Vagina (tissue), 2 donors: ENCODE results near the gene ZNF521. TPM values are rescaled to one million over a fixed set of nuclear protein-coding genes. Genes with fewer than 3 reads are reported as not detected.
A peak's percentile ranks its signal among the peaks of the same experiment; 100 is the strongest.

Source experiments
- DNase-seq, 2 donors: peaks; one replicate each; pipeline ENCODE4 v3.0.0-alpha.2; 2017; ENCODE audit errors: extremely low spot score in 2 of 2
- H3K27ac ChIP-seq: fragments of 200-600 bp; sonication (generic); one replicate; pipeline ENCODE4 v1.5.1; 2019
- H3K27me3 ChIP-seq: fragments of 200-600 bp; sonication (generic); one replicate; pipeline ENCODE4 v1.5.1; 2019
- H3K36me3 ChIP-seq, 2 donors: fragments of 200-600 bp; sonication (generic); one replicate each; pipeline ENCODE4 v1.5.1; 2017 to 2019
- H3K4me1 ChIP-seq: fragments of 200-600 bp; sonication (generic); one replicate; pipeline ENCODE4 v1.5.1; 2019
- H3K4me3 ChIP-seq, 2 donors: fragments of 200-600 bp; sonication (generic); 1 replicate in 1 of 2; 2 replicates in 1 of 2; pipeline ENCODE4 v1.5.1; 2016 to 2019
- H3K9me3 ChIP-seq: fragments of 200-600 bp; sonication (generic); one replicate; pipeline ENCODE4 v1.5.1; 2019
- CTCF ChIP-seq, 3 experiments: fragments of 450-650 bp in 2 of 3; fragments of 200-600 bp in 1 of 3; sonication (generic) in 1 of 3; IDR thresholded peaks; one replicate each; pipeline ENCODE4 v1.5.1; 2017 to 2019; ENCODE audit warnings: antibody characterized with exemption in 3 of 3, mild to moderate bottlenecking in 2 of 3, moderate library complexity in 2 of 3
- POLR2A ChIP-seq, 2 donors: fragments of 450-650 bp; IDR thresholded peaks; one replicate each; pipeline ENCODE4 v1.6.1; 2017; ENCODE audit warnings: antibody characterized with exemption in 2 of 2, mild to moderate bottlenecking in 2 of 2, moderate library complexity in 2 of 2
- POLR2AphosphoS5 ChIP-seq, 2 donors: sonication (generic); formaldehyde crosslinking; IDR thresholded peaks; one replicate each; pipeline ENCODE4 v1.9.0; 2017; ENCODE audit warnings: antibody characterized with exemption in 2 of 2, mild to moderate bottlenecking in 2 of 2, low read depth in 1 of 2; ENCODE audit not compliant: insufficient read depth in 1 of 2
- intact Hi-C: fragments of 100-400 bp; cut with DNase I; formaldehyde crosslinking; loops from one replicate; pipeline ENCODE4 v1.15.1; 2023
- total RNA-seq: library from RNA; depleted of rRNA; stranded (reverse); fragments of >200 nt; gene quantifications from one replicate; pipeline ENCODE4 v1.2.3, GENCODE V29; 2016

The ZNF521 gene
- total RNA-seq, 1 donor from 2014 or later, result 18.7 TPM

GRCh38 chr18:25299426-25300300, 52.3 kb downstream of the ZNF521 start:
- H3K27ac ChIP-seq, result peak overlapping the region; percentile 4
- DNase-seq, result no peak
- H3K4me3 ChIP-seq, result no peak overlapping the region

GRCh38 chr18:25298853-25299274, 53.1 kb downstream of the ZNF521 start:
- Histone ChIP-seq H3K4me3 (no peak overlapping the region), H3K36me3 (no peaks in the 10 kb centered on the region), H3K4me1 (peaks cover 16% of the 10 kb centered on the region), H3K27ac (peak overlapping the region; percentile 33), H3K9me3 (no peaks in the 10 kb centered on the region), H3K27me3 (no peaks in the 10 kb centered on the region)
- no peak for DNase-seq
- intact Hi-C loops, result no loop called here
- TF ChIP-seq POLR2AphosphoS5 (IDR thresholded peaks at IDR 0.05; ENCODE audit: insufficient read depth in 1 of 2, low read depth in 1 of 2) (peak in 1 of 2 donors; percentile 65), CTCF (IDR thresholded peaks at IDR 0.05) (no peak)

More at GRCh38 chr18:25299426-25300300, 52.3 kb downstream of the ZNF521 start:
- intact Hi-C loops, result no loop called here
- Histone ChIP-seq H3K9me3 (no peaks in the 10 kb centered on the region), H3K4me1 (peaks cover 16% of the 10 kb centered on the region), H3K27me3 (no peaks in the 10 kb centered on the region), H3K36me3 (no peaks in the 10 kb centered on the region)
- TF ChIP-seq CTCF (IDR thresholded peaks at IDR 0.05) (no peak), POLR2AphosphoS5 (IDR thresholded peaks at IDR 0.05; ENCODE audit: insufficient read depth in 1 of 2, low read depth in 1 of 2) (no peak), POLR2A (IDR thresholded peaks at IDR 0.05) (no peak)

- no peak for TF ChIP-seq POLR2AphosphoS5 (IDR thresholded peaks at IDR 0.05; ENCODE audit: insufficient read depth in 1 of 2, low read depth in 1 of 2)
- no peak for TF ChIP-seq POLR2A (IDR thresholded peaks at IDR 0.05)
- no peak for TF ChIP-seq CTCF (IDR thresholded peaks at IDR 0.05)
- Histone ChIP-seq H3K4me3 (no peak overlapping the region), H3K27ac (no peak overlapping the region), H3K36me3 (no peaks in the 10 kb centered on the region), H3K4me1 (peaks cover 16% of the 10 kb centered on the region), H3K27me3 (no peaks in the 10 kb centered on the region), H3K9me3 (no peaks in the 10 kb centered on the region)
- intact Hi-C loops, result no loop called here
- no peak for DNase-seq
These were observed 56.3 kb downstream of the ZNF521 start for GRCh38 chr18:25295624-25296138.

- H3K27ac ChIP-seq, result no peak overlapping the region
- TF ChIP-seq POLR2A (IDR thresholded peaks at IDR 0.05) (no peak), POLR2AphosphoS5 (IDR thresholded peaks at IDR 0.05; ENCODE audit: insufficient read depth in 1 of 2, low read depth in 1 of 2) (no peak), CTCF (IDR thresholded peaks at IDR 0.05) (no peak)
- no peak overlapping the region for H3K4me3 ChIP-seq
- no peak for DNase-seq
- intact Hi-C loops, result no loop called here
- H3K4me1 ChIP-seq, result peaks cover 23% of the 10 kb centered on the region
- no peaks in the 10 kb centered on the region for H3K27me3 ChIP-seq
- H3K9me3 ChIP-seq, result no peaks in the 10 kb centered on the region
- H3K36me3 ChIP-seq, result no peaks in the 10 kb centered on the region
These were observed 60.8 kb downstream of the ZNF521 start for GRCh38 chr18:25291150-25291549.
